RWPE2 (cell line): ENCODE data around the gene CHAF1B.

ENCODE experiments used
- ATAC-seq: fragments of 200-7000 bp; cut with Tn5 transposase; 3 replicates; pipeline ENCODE4 v1.9.1; 2021; ENCODE audit warnings: low read depth
- DNase-seq: peaks from one replicate; pipeline ENCODE4 v3.0.0-alpha.2; 2020; ENCODE audit warnings: low spot score
- H3K27ac ChIP-seq: fragments of 450-650 bp; 2 replicates; pipeline ENCODE4 v1.5.1; 2017; ENCODE audit warnings: mild to moderate bottlenecking; ENCODE audit not compliant: poor library complexity, severe bottlenecking
- H3K27me3 ChIP-seq: fragments of 250-450 bp; sonication (Bioruptor Pico); 2 replicates; pipeline ENCODE4 v1.5.1; 2021; ENCODE audit warnings: mild to moderate bottlenecking, moderate library complexity; ENCODE audit not compliant: insufficient read depth, poor library complexity, severe bottlenecking
- H3K36me3 ChIP-seq: fragments of 250-450 bp; sonication (Bioruptor Pico); 2 replicates; pipeline ENCODE4 v1.5.1; 2020; ENCODE audit warnings: low read depth, mild to moderate bottlenecking, moderate library complexity
- H3K4me1 ChIP-seq: fragments of 250-450 bp; sonication (Bioruptor Pico); 2 replicates; pipeline ENCODE4 v1.5.1; 2021; ENCODE audit warnings: mild to moderate bottlenecking, moderate library complexity; ENCODE audit not compliant: insufficient read depth, poor library complexity, severe bottlenecking
- H3K4me3 ChIP-seq: fragments of 250-450 bp; sonication (Bioruptor Pico); 2 replicates; pipeline ENCODE4 v1.5.1; 2021; ENCODE audit warnings: mild to moderate bottlenecking, moderate library complexity; ENCODE audit not compliant: severe bottlenecking
- H3K9me3 ChIP-seq: fragments of 250-450 bp; sonication (Bioruptor Pico); 2 replicates; pipeline ENCODE4 v1.5.1; 2021; ENCODE audit warnings: mild to moderate bottlenecking, moderate library complexity; ENCODE audit not compliant: severe bottlenecking
- TF ChIP-seq, protein P1 (sequence below): fragments of 450-650 bp; IDR thresholded peaks from one replicate; pipeline ENCODE4 v1.5.1; 2017; ENCODE audit warnings: mild to moderate bottlenecking, moderate library complexity; ENCODE audit not compliant: poor library complexity, severe bottlenecking

Gene CHAF1B

GRCh38 chr21:36441715-36442114, 56.5 kb downstream of the CHAF1B start:
- DNase-seq, result no peak

GRCh38 chr21:36446301-36446700, 61.1 kb downstream of the CHAF1B start:
- no peak for ATAC-seq

More at GRCh38 chr21:36441715-36442114, 56.5 kb downstream of the CHAF1B start:
- H3K27ac ChIP-seq, result no peak overlapping the region
- H3K4me1 ChIP-seq, result peaks cover 7% of the 10 kb centered on the region
- H3K27me3 ChIP-seq, result no peaks in the 10 kb centered on the region
- H3K36me3 ChIP-seq, result peaks cover 11% of the 10 kb centered on the region; the same call in 1 of the 2 replicates
- TF ChIP-seq, protein P1, sequence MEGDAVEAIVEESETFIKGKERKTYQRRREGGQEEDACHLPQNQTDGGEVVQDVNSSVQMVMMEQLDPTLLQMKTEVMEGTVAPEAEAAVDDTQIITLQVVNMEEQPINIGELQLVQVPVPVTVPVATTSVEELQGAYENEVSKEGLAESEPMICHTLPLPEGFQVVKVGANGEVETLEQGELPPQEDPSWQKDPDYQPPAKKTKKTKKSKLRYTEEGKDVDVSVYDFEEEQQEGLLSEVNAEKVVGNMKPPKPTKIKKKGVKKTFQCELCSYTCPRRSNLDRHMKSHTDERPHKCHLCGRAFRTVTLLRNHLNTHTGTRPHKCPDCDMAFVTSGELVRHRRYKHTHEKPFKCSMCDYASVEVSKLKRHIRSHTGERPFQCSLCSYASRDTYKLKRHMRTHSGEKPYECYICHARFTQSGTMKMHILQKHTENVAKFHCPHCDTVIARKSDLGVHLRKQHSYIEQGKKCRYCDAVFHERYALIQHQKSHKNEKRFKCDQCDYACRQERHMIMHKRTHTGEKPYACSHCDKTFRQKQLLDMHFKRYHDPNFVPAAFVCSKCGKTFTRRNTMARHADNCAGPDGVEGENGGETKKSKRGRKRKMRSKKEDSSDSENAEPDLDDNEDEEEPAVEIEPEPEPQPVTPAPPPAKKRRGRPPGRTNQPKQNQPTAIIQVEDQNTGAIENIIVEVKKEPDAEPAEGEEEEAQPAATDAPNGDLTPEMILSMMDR, result no peak
- H3K4me3 ChIP-seq, result no peak overlapping the region
- ATAC-seq, result no peak
- no peaks in the 10 kb centered on the region for H3K9me3 ChIP-seq

GRCh38 chr21:36450511-36450910, 65.3 kb downstream of the CHAF1B start:
- DNase-seq, result no peak
- H3K4me3 ChIP-seq, result no peak overlapping the region
- no peaks in the 10 kb centered on the region for H3K9me3 ChIP-seq
- H3K36me3 ChIP-seq, result peaks cover 3% of the 10 kb centered on the region; the same call in 1 of the 2 replicates
- TF ChIP-seq, protein P1, result no peak
- no peaks in the 10 kb centered on the region for H3K4me1 ChIP-seq
- ATAC-seq, result no peak
- H3K27ac ChIP-seq, result no peak overlapping the region
- H3K27me3 ChIP-seq, result no peaks in the 10 kb centered on the region

More at GRCh38 chr21:36446301-36446700, 61.1 kb downstream of the CHAF1B start:
- no peak overlapping the region for H3K27ac ChIP-seq
- DNase-seq, result no peak
- H3K27me3 ChIP-seq, result no peaks in the 10 kb centered on the region
- TF ChIP-seq, protein P1, result no peak
- no peaks in the 10 kb centered on the region for H3K4me1 ChIP-seq
- H3K36me3 ChIP-seq, result peaks cover 11% of the 10 kb centered on the region; the same call in 1 of the 2 replicates
- no peaks in the 10 kb centered on the region for H3K9me3 ChIP-seq
- H3K4me3 ChIP-seq, result no peak overlapping the region

- DNase-seq, result no peak
- TF ChIP-seq, protein P1, result no peak
Measured at GRCh38 chr21:36451506-36451905, 66.3 kb downstream of the CHAF1B start.

DNA sequence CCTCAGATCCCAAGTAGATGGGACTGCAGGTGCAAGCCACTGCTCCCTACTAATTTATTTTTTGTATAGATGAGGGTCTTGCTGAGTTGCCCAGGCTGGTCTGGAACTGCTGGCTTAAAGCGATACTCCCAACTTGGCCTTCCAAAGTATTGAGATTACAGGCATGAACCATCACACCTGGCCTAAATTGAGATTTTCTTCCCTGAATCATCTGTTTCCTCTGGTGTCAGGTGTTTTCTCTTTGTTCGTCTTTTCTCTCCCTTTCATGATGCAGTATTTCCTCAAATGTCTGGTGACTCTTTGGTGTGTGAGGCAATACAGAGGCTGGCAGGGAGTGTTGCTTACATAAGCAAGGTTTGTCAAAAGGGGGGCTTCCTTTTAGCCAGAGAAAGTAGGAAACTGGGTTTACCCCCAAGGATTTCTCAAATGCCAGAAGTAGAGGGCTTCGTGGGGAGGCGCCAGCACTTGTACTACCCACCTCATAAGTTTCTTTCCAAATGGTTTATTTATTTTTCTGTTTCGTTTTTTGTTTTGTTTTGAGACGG, 67.2 kb downstream of the CHAF1B start:
- Histone ChIP-seq H3K27me3 (no peaks in the 10 kb centered on the region), H3K4me1 (no peaks in the 10 kb centered on the region), H3K27ac (no peak overlapping the region), H3K9me3 (no peaks in the 10 kb centered on the region), H3K36me3 (no peaks in the 10 kb centered on the region), H3K4me3 (no peak overlapping the region)
- DNase-seq (no peak), ATAC-seq (no peak)
- TF ChIP-seq, protein P1, result no peak

More at GRCh38 chr21:36451506-36451905, 66.3 kb downstream of the CHAF1B start:
- Histone ChIP-seq H3K4me3 (no peak overlapping the region), H3K27ac (no peak overlapping the region), H3K4me1 (no peaks in the 10 kb centered on the region), H3K9me3 (no peaks in the 10 kb centered on the region), H3K27me3 (no peaks in the 10 kb centered on the region), H3K36me3 (no peaks in the 10 kb centered on the region)
- no peak for ATAC-seq
